ENCODE measurements around the gene SUGP2. TPM values are rescaled to one million over a fixed set of nuclear protein-coding genes. Genes with fewer than 3 reads are reported as not detected.

SUGP2 gene
- polyA plus RNA-seq, 3 donors = 7.6 to 143 (median 8.2) TPM

- Mint-ChIP-seq H3K4me3 (no peak overlapping the region), H3K27ac (no peak overlapping the region)
- WGBS (ENCODE audit: insufficient coverage) = 100% methylated on average over 1 of the region's 2 CpGs
Measured at GRCh38 chr19:19050731-19051130, 17.4 kb upstream of the SUGP2 start.

GRCh38 chr19:19050104-19050503 is 16.8 kb upstream of the SUGP2 start:
- no peaks in the 10 kb centered on the region for H3K9me3 Mint-ChIP-seq
- Histone ChIP-seq H3K27ac (ENCODE audit: low read depth in 1 of 2, low read length in 2 of 2) (no peak overlapping the region), H3K9me3 (replicated peaks in 1 of 2; ENCODE audit: control insufficient read depth in 1 of 2, insufficient read depth in 1 of 2, low read length in 2 of 2) (no peaks in the 10 kb centered on the region), H3K9ac (ENCODE audit: insufficient read depth, low read length, poor library complexity, severe bottlenecking) (no peak overlapping the region), H3K79me2 (ENCODE audit: insufficient read depth, low read length) (no peaks in the 10 kb centered on the region), H3K4me3 (replicated peaks in 1 of 3; ENCODE audit: low read depth in 2 of 3, low read length in 3 of 3) (no peak overlapping the region), H4K20me1 (ENCODE audit: insufficient read depth, low read length) (no peaks in the 10 kb centered on the region), H3K4me2 (replicated peaks; ENCODE audit: extremely low read depth, low read length, poor library complexity, severe bottlenecking) (no peak overlapping the region), H2AFZ (ENCODE audit: insufficient read depth, low read depth, low read length, poor library complexity, severe bottlenecking) (no peak overlapping the region), H3K36me3 (replicated peaks in 1 of 2; ENCODE audit: control insufficient read depth in 1 of 2, insufficient read depth in 2 of 2, low read length in 2 of 2) (peaks cover 59 to 88% of the 10 kb centered on the region in 2 donors), H3K4me1 (ENCODE audit: control insufficient read depth in 1 of 2, insufficient read depth in 2 of 2, low read length in 2 of 2) (no peaks in the 10 kb centered on the region), H3K27me3 (ENCODE audit: control insufficient read depth in 2 of 2, insufficient read depth in 2 of 2, low read length in 2 of 2) (no peaks in the 10 kb centered on the region)
- TF ChIP-seq CTCF (IDR thresholded peaks at IDR 0.05) = no peak
- intact Hi-C loops (cut with micrococcal nuclease) = loop anchor here (5.0 kb wide), 1 partner anchor 87 kb away; the partner anchor contains the start of gene TMEM161A (in 2 of the 2)
- H3K27ac Mint-ChIP-seq = peak overlapping the region in 1 of 7 donors; percentile 50
- H3K27me3 Mint-ChIP-seq (ENCODE audit: low read depth in 3 of 3) = peaks cover 0 to 2% (median 0%) of the 10 kb centered on the region in 3 donors
- 100% methylated on average over 3 of the region's 4 CpGs for WGBS (ENCODE audit: insufficient coverage)
- H3K36me3 Mint-ChIP-seq = peaks cover 70 to 91% of the 10 kb centered on the region in 2 donors
- no peak for DNase-seq
- peaks cover 2% of the 10 kb centered on the region for H3K4me1 Mint-ChIP-seq
- no peak overlapping the region for H3K4me3 Mint-ChIP-seq

More at GRCh38 chr19:19050731-19051130, 17.4 kb upstream of the SUGP2 start:
- no peaks in the 10 kb centered on the region for H3K79me2 ChIP-seq (ENCODE audit: insufficient read depth, low read length)
- H3K4me1 ChIP-seq (ENCODE audit: control insufficient read depth in 1 of 2, insufficient read depth in 2 of 2, low read length in 2 of 2) = no peaks in the 10 kb centered on the region
- no peaks in the 10 kb centered on the region for H3K27me3 ChIP-seq (ENCODE audit: control insufficient read depth in 2 of 2, insufficient read depth in 2 of 2, low read length in 2 of 2)
- H3K27ac ChIP-seq (ENCODE audit: low read depth in 1 of 2, low read length in 2 of 2) = no peak overlapping the region
- H3K9ac ChIP-seq (ENCODE audit: insufficient read depth, low read length, poor library complexity, severe bottlenecking) = no peak overlapping the region
- Mint-ChIP-seq H3K36me3 (peaks cover 73 to 91% of the 10 kb centered on the region in 2 donors), H3K4me1 (peaks cover 2% of the 10 kb centered on the region), H3K9me3 (peaks cover 0 to 2% (median 0%) of the 10 kb centered on the region in 7 donors), H3K27me3 (ENCODE audit: low read depth in 3 of 3) (peaks cover 0 to 2% (median 0%) of the 10 kb centered on the region in 3 donors)
- H3K4me3 ChIP-seq (replicated peaks in 1 of 3; ENCODE audit: low read depth in 2 of 3, low read length in 3 of 3) = no peak overlapping the region
- peaks cover 66 to 90% of the 10 kb centered on the region in 2 donors for H3K36me3 ChIP-seq (replicated peaks in 1 of 2; ENCODE audit: control insufficient read depth in 1 of 2, insufficient read depth in 2 of 2, low read length in 2 of 2)
- intact Hi-C loops (cut with micrococcal nuclease) = loop anchor here (5.0 kb wide), 1 partner anchor 87 kb away; the partner anchor contains the start of gene TMEM161A (in 2 of the 2)
- H3K9me3 ChIP-seq (replicated peaks in 1 of 2; ENCODE audit: control insufficient read depth in 1 of 2, insufficient read depth in 1 of 2, low read length in 2 of 2) = no peaks in the 10 kb centered on the region
- no peak for TF ChIP-seq CTCF (IDR thresholded peaks at IDR 0.05)
- no peak overlapping the region for H3K4me2 ChIP-seq (replicated peaks; ENCODE audit: extremely low read depth, low read length, poor library complexity, severe bottlenecking)
- no peak overlapping the region for H2AFZ ChIP-seq (ENCODE audit: insufficient read depth, low read depth, low read length, poor library complexity, severe bottlenecking)
- DNase-seq = no peak
- no peaks in the 10 kb centered on the region for H4K20me1 ChIP-seq (ENCODE audit: insufficient read depth, low read length)
